Loucy (cell line): ENCODE results near the gene HOXB1.

ENCODE experiments used
- CTCF ChIP-seq: fragments of 200-600 bp; sonication (generic); conservative IDR thresholded peaks from 2 replicates; pipeline ENCODE4 v1.5.1; 2014; ENCODE audit warnings: mild to moderate bottlenecking, antibody characterized with exemption, low read length
- EZH2phosphoT487 ChIP-seq: fragments of 200-600 bp; IDR thresholded peaks from 2 replicates; pipeline ENCODE4 v1.6.1; 2018; ENCODE audit warnings: antibody characterized with exemption, mild to moderate bottlenecking, moderate library complexity, borderline replicate concordance

GRCh38 chr17:48564188-48565021 is 33.6 kb upstream of the HOXB1 start:
- no peak for TF ChIP-seq CTCF
- TF ChIP-seq EZH2phosphoT487 = no peak
